ENCODE data around the gene LRRTM1. TPM values are rescaled to one million over a fixed set of nuclear protein-coding genes. Genes with fewer than 3 reads are reported as not detected.

Gene LRRTM1
- polyA plus RNA-seq: not detected

- no peak within 1 kb of the TSS for H3K27ac Mint-ChIP-seq
- H3K27me3 Mint-ChIP-seq: peaks cover 23% of the 10 kb centered on the region
- H3K4me3 Mint-ChIP-seq: no peak within 1 kb of the TSS
Measured at GRCh38 chr2:80303909-80304837, at the start of gene LRRTM1. LRRTM1 (minus strand) TSS chr2:80304752; CDS start chr2:80303819, 933 bp downstream.

GRCh38 chr2:80351231-80351630 is 46.7 kb upstream of the LRRTM1 start:
- Mint-ChIP-seq H3K27me3 (no peaks in the 10 kb centered on the region), H3K4me3 (no peak overlapping the region), H3K9me3 (peaks cover 0 to 10% (median 1%) of the 10 kb centered on the region in 3 donors), H3K27ac (no peak overlapping the region), H3K36me3 (no peaks in the 10 kb centered on the region), H3K4me1 (no peaks in the 10 kb centered on the region)

More at GRCh38 chr2:80303909-80304837, at the start of gene LRRTM1:
- H3K36me3 Mint-ChIP-seq: no peaks in the 10 kb centered on the region
- no peaks in the 10 kb centered on the region for H3K4me1 Mint-ChIP-seq
- peaks cover 1 to 6% (median 2%) of the 10 kb centered on the region in 3 donors for H3K9me3 Mint-ChIP-seq

GRCh38 chr2:80348953-80349352 is 44.4 kb upstream of the LRRTM1 start:
- no peaks in the 10 kb centered on the region for H3K4me1 Mint-ChIP-seq
- H3K9me3 Mint-ChIP-seq: peaks cover 0 to 19% (median 4%) of the 10 kb centered on the region in 3 donors
- H3K27ac Mint-ChIP-seq: no peak overlapping the region
- H3K4me3 Mint-ChIP-seq: no peak overlapping the region
- H3K36me3 Mint-ChIP-seq: no peaks in the 10 kb centered on the region
- H3K27me3 Mint-ChIP-seq: no peaks in the 10 kb centered on the region

- H3K27me3 Mint-ChIP-seq: no peaks in the 10 kb centered on the region
- H3K27ac Mint-ChIP-seq: no peak overlapping the region
- H3K4me3 Mint-ChIP-seq: no peak overlapping the region
- H3K36me3 Mint-ChIP-seq: no peaks in the 10 kb centered on the region
- H3K4me1 Mint-ChIP-seq: no peaks in the 10 kb centered on the region
- H3K9me3 Mint-ChIP-seq: peaks cover 0 to 19% (median 4%) of the 10 kb centered on the region in 3 donors
Measured at GRCh38 chr2:80348078-80348477, 43.5 kb upstream of the LRRTM1 start.

- no peaks in the 10 kb centered on the region for H3K4me1 Mint-ChIP-seq
Measured at GRCh38 chr2:80340022-80340421, 35.5 kb upstream of the LRRTM1 start.

GRCh38 chr2:80338794-80339193 is 34.2 kb upstream of the LRRTM1 start:
- no peak overlapping the region for H3K4me3 Mint-ChIP-seq
- H3K27me3 Mint-ChIP-seq: no peaks in the 10 kb centered on the region
- H3K9me3 Mint-ChIP-seq: peaks cover 0 to 24% (median 3%) of the 10 kb centered on the region in 3 donors
- no peaks in the 10 kb centered on the region for H3K4me1 Mint-ChIP-seq
- no peaks in the 10 kb centered on the region for H3K36me3 Mint-ChIP-seq
- no peak overlapping the region for H3K27ac Mint-ChIP-seq

More at GRCh38 chr2:80340022-80340421, 35.5 kb upstream of the LRRTM1 start:
- Mint-ChIP-seq H3K4me3 (no peak overlapping the region), H3K27me3 (no peaks in the 10 kb centered on the region), H3K36me3 (no peaks in the 10 kb centered on the region), H3K9me3 (peaks cover 0 to 27% (median 6%) of the 10 kb centered on the region in 3 donors), H3K27ac (no peak overlapping the region)

GRCh38 chr2:80335411-80335810 is 30.9 kb upstream of the LRRTM1 start:
- H3K4me1 Mint-ChIP-seq: no peaks in the 10 kb centered on the region
- no peaks in the 10 kb centered on the region for H3K27me3 Mint-ChIP-seq
- no peak overlapping the region for H3K4me3 Mint-ChIP-seq
- H3K27ac Mint-ChIP-seq: no peak overlapping the region
- peaks cover 0 to 20% (median 0%) of the 10 kb centered on the region in 3 donors for H3K9me3 Mint-ChIP-seq
- no peaks in the 10 kb centered on the region for H3K36me3 Mint-ChIP-seq

- Mint-ChIP-seq H3K27me3 (no peaks in the 10 kb centered on the region), H3K4me1 (no peaks in the 10 kb centered on the region), H3K4me3 (no peak overlapping the region), H3K27ac (no peak overlapping the region), H3K36me3 (peaks cover 2% of the 10 kb centered on the region), H3K9me3 (peaks cover 0 to 20% (median 2%) of the 10 kb centered on the region in 3 donors)
Measured at GRCh38 chr2:80333886-80334285, 29.3 kb upstream of the LRRTM1 start.

GRCh38 chr2:80330527-80331450 is 26.2 kb upstream of the LRRTM1 start:
- Mint-ChIP-seq H3K4me3 (no peak overlapping the region), H3K36me3 (peaks cover 2% of the 10 kb centered on the region), H3K27ac (no peak overlapping the region), H3K9me3 (peaks cover 0 to 11% (median 3%) of the 10 kb centered on the region in 3 donors), H3K27me3 (no peaks in the 10 kb centered on the region), H3K4me1 (no peaks in the 10 kb centered on the region)

- H3K36me3 Mint-ChIP-seq: peaks cover 2% of the 10 kb centered on the region
- no peak overlapping the region for H3K27ac Mint-ChIP-seq
- no peak overlapping the region for H3K4me3 Mint-ChIP-seq
- peaks cover 0 to 8% (median 3%) of the 10 kb centered on the region in 3 donors for H3K9me3 Mint-ChIP-seq
- no peaks in the 10 kb centered on the region for H3K27me3 Mint-ChIP-seq
- H3K4me1 Mint-ChIP-seq: no peaks in the 10 kb centered on the region
Measured at GRCh38 chr2:80329491-80329890, 24.9 kb upstream of the LRRTM1 start.

GRCh38 chr2:80328159-80328571 is 23.6 kb upstream of the LRRTM1 start:
- Mint-ChIP-seq H3K9me3 (peaks cover 0 to 3% (median 2%) of the 10 kb centered on the region in 3 donors), H3K36me3 (peaks cover 2% of the 10 kb centered on the region), H3K4me1 (no peaks in the 10 kb centered on the region), H3K4me3 (no peak overlapping the region), H3K27me3 (no peaks in the 10 kb centered on the region), H3K27ac (no peak overlapping the region)

- Mint-ChIP-seq H3K36me3 (peaks cover 2% of the 10 kb centered on the region), H3K4me3 (no peak overlapping the region), H3K4me1 (no peaks in the 10 kb centered on the region), H3K27ac (no peak overlapping the region), H3K27me3 (no peaks in the 10 kb centered on the region), H3K9me3 (peaks cover 0 to 3% (median 0%) of the 10 kb centered on the region in 3 donors)
Measured at GRCh38 chr2:80326861-80327260, 22.3 kb upstream of the LRRTM1 start.

- Mint-ChIP-seq H3K9me3 (peaks cover 0 to 3% (median 0%) of the 10 kb centered on the region in 3 donors), H3K4me3 (no peak overlapping the region), H3K4me1 (no peaks in the 10 kb centered on the region), H3K36me3 (peaks cover 2% of the 10 kb centered on the region), H3K27ac (no peak overlapping the region), H3K27me3 (no peaks in the 10 kb centered on the region)
Measured at GRCh38 chr2:80326214-80326613, 21.7 kb upstream of the LRRTM1 start.

- Mint-ChIP-seq H3K27me3 (no peaks in the 10 kb centered on the region), H3K9me3 (peaks cover 0 to 3% (median 0%) of the 10 kb centered on the region in 3 donors), H3K36me3 (no peaks in the 10 kb centered on the region), H3K4me1 (no peaks in the 10 kb centered on the region), H3K4me3 (no peak overlapping the region), H3K27ac (no peak overlapping the region)
Measured at GRCh38 chr2:80324525-80324924, 20.0 kb upstream of the LRRTM1 start.

- Mint-ChIP-seq H3K27ac (no peak overlapping the region), H3K36me3 (no peaks in the 10 kb centered on the region), H3K4me3 (no peak overlapping the region), H3K27me3 (no peaks in the 10 kb centered on the region), H3K4me1 (no peaks in the 10 kb centered on the region), H3K9me3 (peaks cover 0 to 1% (median 0%) of the 10 kb centered on the region in 3 donors)
Measured at GRCh38 chr2:80323610-80324009, 19.1 kb upstream of the LRRTM1 start.
